Stimulated activated CD8-positive, alpha-beta memory T cell treated with anti-CD3 and anti-CD28 coated beads, Interleukin-12 subunit alpha, Interleukin-12 subunit beta, amount 100 ng/mL, for 1 hour (primary cell): ENCODE results near the gene SNAPC4.

Source experiments
- DNase-seq: peaks from one replicate; pipeline ENCODE4 v3.0.0-alpha.2; 2020; ENCODE audit warnings: low read depth

Gene SNAPC4

DNA sequence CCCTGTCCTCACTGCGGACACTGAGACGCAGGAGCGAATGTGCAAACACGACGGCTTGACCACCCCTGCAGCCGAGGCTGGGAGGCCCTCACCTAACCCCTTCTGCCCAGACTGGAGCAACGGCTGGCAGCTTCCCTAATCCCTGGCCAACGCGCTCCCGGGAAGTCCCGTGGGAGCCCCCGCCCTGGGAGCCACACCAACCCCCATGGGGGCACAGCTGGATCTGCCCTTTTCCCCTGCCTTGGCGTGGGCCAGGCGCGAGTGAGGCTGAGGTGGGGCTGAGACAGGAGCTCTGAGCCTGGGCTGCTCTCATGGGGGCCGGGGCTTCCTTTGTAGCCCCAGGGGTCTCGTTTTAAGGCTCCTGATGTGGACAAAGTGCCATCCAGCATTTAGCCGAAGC lies 31.8 kb downstream of the SNAPC4 start:
- no peak for DNase-seq

DNA sequence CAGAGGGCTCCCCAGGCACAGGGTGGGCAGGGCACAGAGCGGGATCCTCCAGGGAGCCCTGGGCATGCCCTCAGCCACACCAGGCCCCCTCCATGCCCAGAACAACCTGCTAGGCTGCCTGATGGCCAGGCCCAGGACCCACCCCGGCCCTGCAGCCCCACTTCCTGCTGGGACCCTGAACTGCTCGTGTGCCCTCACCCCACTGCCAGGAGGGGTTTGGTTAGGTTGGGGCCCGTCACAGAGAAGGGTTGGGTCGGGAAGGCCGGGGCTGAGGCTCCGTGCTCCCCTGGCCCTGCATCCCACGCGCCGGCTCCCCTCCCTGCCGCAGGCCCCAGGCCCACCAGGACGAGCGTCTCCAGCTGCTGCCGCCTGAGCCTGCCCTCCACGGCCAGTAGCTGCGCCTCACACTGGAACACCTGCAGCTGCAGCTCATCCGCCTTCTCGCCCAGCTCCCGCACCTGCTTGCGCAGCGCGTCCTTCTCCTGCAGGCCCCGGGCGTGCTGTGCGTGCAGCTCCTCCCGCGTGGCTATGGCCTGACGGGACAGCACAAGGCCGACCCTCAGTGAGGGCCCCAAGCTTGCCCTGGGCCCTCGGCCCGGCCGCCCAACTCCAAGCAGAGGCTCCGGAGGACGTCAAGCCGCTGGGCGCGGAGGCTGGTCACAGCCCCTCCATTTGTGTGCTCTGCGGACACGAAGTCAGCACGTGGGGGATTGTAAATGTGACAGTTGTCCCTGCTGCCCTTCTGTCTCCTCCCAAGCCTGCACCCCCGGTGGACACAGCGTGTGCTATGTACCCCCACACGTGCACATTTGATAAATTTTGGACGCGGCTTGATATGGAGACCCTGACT lies 32.4 kb downstream of the SNAPC4 start:
- DNase-seq = no peak

DNA sequence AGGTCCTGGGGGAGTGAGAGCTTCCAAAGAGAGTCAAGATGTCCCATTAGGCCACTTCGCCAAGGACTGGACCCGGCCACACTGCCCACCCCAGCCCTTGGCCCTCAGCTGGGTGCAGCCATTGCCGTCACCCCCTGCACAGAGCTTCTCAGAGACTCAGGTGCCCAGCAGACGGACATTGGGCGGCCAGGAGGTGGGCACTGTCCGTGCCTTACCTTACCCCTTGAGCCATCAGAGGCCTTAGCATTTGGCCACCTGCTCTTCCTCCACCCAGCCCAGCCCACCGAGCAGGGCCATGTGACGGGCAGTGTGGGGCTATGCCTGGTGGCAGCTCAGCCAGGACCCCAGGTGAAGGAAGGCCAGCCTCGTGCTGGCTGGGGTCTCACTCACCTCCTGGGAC lies 33.1 kb downstream of the SNAPC4 start:
- DNase-seq = no peak

DNA sequence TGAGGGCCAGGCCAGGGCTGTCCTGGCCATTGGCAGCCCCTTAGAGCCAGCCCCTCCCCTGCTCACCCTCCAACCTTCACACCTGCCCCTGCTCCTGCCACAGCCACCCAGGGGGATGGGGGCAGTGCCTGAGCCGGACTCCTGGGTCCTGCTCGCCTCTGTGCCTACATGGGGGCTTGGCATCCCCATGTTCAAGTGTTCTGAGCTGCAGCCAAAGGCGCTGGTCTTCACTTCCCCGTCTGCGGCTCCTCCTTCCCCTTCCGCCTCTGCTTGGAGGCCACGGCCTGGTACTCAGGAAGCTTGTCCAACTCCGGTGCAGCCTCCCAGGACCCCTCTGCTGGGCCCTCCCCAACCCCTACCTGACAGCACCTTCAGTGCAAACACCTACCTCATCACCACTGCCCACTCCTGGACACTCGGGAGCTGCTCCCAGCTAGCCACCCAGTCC lies 34.2 kb downstream of the SNAPC4 start:
- no peak for DNase-seq

DNA sequence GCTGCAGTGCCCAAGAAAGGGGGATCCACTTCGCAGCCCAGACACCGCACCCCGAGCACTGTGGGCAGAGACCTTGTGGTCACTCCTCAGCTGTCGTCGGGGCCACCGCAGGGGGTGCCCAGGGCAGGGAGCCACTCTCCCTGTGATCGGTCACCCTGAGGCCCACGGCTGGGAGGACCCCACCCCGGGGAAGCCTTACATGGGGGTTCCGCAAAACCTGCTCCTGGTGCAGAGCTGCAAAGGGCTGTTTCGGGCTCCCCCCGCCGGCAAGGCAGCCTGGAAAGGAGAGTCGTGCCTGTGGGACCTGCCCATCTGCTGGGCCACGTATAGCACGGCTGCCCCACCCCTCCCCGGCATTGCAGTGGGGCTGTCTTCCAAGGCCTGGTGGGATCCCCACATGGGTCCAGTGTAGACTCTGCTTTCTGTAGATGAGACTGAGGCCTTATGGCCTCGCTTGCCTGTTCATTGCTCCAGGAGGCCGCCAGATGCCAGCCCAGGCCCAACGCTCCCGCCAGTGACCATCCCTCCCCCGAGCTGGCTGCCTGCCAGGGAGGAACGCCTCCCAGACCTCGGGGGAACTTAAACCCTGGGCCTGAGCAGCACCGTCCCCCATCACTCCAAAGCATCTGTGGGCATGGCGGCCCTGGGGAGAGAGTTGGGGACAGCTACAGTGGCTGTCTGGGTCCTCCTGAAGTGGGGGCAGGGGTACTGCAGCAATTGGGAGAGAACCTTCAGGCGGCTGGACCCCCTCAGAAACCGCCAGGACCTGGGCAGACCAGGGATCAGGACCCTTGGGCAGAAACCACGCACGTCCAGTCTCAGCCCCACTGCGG lies 34.8 kb downstream of the SNAPC4 start:
- DNase-seq = no peak

DNA sequence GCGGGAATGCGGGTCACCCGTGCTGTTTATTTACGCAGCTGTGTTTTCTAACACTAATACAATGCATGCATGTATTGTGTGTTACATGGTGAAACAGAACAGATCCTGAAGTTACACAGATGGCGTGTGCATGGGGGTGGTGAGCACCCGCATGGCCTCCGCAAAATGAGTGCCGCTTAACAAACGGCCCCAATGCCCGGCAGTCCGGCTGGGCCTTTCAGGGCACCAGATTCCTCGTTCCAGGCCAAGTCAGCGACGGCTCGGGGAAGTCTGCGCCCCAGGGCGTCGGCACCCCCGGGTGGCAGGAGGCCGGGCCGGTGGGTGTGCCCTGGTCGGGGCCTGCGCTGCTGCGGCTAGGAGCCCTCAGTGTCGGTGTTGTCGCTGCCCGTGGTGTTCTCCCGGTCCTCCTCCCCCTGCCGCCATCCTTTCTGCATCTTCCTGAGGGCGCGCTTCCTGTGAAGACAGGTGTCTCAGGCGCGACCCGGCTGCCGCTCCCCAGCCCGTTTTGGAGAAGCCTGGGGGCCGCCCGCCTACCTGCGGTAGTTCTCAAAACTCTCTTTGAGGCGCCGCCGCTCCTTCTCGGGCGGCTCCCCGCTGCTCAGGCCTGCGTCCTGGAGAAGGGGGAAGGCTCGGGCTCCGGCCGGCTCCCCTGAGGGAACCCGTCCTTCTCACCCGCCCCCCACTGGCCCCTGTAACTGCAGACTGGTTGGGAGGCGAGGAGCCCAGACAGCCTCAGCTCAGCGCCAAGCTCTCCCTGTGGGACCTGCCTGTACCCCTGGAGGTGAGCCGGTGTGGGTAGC lies 35.8 kb downstream of the SNAPC4 start:
- no peak for DNase-seq

DNA sequence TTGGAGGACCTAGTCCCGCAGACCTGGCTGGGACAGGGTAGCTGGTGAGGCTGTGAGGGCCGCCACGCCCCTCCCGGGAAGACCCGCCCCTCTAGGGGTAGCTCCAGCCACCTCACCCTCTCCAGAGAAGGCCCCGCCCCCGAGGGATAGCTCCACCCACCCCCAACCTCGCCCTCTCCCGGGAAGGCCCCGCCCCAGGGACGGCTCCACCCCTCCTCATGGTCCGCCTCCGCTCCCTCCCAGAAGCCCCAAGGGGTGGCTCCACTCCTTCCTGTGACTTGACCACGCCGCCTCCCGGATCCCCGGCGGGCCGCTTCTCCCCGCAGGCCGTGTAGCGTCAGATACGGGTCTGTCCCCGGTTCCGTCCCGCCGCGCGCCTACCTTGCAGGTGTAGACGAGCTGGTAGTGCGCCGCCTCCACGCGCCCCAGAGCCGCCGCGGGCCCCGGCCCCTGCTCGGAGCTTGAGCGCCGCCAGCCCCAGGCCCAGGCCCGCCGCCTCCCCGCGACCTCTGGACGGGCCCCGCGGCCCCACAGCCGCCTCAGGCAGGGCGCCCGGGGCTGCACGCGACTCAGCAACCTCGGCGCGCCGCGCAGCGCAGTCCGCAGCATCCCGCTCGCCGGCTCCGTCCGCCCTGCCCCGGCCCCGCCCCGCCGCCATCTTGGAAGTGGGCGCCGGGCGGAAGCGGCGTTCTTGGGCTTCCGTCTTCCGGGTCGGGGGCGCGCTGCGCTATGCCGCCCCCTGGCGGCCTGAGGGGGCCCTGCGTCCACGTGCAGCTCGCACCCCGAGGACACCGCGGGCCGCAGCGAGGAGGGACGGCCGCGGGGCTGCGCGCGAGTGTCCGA lies 36.6 kb downstream of the SNAPC4 start, which contains the start of gene DNLZ:
Gene DNLZ (minus strand): TSS at position 639 of the 843 bp plus-strand sequence. CDS start 30 bp downstream, at position 609.
- peak; percentile 90 for DNase-seq

DNA sequence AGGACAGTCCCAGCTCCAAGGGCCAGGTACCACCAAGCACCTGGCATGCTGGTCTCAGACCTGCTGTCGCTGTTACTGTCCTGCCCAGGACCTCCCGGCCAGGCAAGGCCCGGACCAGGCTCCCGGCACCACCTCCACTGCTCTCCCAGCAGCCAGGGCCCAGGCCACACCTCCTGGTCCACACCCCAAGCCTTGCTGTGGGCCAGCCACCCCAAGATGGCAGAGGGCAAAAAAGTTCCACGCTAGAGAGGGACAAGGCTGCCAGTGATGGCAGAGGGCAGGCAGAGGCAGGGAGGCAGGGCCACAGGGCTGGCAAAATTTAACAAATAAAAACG lies 37.6 kb downstream of the SNAPC4 start:
- no peak for DNase-seq

DNA sequence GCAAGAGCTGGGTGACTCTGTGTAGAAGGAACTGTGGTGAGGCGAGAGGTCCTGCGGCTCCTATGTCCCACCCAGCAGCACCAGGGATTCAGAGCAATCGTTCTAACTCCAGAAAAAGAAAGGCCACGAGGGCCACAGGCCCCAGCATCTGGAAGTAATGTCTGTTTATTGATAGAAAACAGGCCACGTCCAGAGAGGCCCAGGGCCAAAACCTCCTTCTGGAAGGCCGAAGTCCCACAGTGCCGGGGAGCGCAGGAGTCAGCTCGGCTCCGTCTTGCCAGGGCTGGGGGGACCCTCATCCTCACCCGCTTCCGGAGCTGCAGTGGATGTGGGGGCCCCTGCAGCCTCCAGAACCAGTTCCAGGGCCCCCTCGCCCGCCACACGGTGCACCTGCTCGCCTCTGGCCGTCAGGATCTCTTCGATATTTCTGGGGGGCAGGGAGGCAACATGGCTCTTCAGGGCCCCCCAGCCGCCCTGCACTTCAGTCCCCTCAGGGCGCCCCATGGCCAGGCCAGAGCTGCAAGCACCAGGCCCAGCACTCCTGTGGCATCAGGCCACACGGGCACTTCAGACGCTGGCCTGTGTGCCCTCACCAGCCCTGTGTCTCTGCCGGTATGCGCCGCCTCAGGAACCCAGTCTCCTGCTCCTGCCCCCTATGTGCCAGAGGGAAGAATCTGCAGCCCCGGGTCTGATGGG lies 38.1 kb downstream of the SNAPC4 start:
- no peak for DNase-seq

DNA sequence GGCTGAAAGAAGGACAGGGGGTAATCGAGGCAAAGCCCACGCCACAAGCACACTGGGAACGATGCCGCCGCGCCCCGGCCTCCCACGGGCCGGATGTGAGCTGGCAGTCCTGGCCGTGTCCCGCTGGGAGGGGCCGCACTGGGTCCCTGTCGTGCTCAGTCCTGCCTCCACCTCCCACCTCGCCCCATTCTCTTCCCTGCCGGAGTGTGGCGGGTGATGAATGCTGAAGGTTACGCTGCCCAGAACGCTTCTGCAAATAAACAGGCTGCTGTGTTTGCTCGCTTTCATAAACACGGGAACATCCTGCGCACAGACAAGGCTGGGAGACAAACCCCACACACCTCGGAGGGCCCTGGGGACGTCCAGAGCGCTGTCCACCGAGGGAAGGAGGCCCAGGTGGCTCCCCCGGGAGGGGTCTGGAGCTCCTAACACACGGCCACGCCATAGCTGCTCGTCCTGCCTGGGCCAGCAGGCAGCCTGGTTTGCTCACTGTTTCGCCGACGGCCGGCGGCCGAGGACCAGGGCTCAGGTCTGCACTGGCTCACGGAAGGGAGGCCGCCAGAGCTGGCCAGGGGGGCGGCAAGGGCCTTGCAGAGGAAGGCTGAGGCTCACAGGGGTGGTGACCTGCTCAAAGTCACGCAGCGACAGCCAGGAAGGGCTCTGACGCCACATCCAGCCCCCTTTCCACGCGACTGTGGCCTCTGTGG lies 38.8 kb downstream of the SNAPC4 start:
- no peak for DNase-seq

DNA sequence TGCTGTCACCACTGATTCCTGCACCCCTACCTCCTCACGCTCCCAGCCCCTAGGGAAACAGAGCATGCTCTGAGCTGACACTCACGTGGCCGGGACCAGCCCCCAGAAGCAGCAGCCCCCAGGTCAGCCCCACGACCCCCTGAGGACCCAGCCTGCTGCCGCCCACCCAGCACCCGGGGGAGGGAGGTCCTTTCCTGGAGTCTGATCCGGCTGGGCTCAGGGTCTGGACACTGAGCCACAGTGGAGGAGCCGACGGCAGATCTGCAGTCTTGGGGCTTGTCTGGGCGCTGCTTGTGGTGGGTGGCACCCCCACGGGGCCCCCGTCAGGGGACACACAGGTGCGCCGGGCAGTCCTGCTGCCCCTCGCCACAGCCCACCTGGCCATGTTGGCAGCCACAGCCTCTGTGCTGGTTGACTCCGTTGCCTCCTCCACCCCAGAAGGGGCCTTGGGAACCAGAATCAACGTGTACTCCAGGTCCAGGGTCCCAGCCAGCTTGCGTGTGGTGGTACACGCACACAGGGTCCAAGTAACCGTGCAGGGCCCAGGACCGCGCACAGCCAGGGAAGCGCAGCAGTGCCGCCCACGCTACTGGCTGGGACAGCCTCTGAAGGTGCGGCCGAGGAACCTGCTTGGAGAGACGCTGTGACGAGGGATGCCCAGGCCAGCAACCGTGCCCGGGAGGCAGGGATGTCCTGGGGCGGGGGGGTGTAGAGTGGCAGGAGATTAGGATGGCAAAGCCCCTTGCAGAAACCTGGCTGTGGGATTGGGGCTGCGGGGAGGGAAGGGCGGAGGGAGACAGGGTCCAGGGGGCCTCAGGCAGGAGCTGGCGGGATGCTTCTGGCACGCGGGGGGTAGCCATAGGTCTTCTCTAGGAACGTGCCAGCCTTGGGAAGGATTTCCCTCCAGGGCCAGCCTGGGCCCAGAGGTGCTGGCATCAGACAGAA lies 39.9 kb downstream of the SNAPC4 start:
- no peak for DNase-seq

DNA sequence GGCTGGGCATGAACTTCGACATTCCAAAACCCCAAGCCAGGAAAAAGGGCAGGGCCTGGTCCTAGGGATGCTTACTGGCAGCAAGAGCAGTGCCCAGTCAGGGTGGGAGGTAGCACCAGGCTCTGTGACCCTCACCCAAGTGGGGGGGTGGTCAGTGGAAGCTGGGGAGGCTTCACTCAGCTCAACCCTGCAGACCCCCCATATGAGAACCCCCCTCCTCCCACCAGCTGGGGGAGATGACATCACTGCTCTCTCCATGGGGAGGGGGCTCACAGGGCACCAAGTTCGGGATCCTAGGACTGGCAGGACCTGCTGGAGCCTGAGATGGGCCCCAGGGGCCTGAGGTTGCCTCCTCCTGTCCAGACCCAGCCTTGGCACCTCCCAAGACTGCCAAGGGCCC lies 41.1 kb downstream of the SNAPC4 start:
- DNase-seq = no peak

DNA sequence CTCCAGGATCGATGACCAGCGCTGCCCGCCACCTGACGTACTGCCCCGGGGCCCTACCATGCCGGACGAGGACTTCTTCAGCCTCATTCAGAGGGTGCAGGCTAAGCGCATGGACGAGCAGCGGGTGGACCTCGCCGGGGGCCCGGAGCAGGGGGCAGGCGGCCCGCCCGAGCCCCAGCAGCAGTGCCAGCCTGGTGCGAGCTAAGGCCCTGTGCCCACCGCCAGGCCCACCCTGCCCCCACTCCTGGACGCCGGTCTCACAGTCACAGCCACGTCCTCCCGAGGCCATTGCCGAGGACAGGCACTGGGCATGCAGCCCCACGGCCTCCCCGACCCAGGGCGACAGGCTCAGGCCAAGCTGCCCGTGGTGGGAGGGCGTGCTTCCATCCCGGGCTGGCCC lies 42.0 kb downstream of the SNAPC4 start:
- DNase-seq = no peak

DNA sequence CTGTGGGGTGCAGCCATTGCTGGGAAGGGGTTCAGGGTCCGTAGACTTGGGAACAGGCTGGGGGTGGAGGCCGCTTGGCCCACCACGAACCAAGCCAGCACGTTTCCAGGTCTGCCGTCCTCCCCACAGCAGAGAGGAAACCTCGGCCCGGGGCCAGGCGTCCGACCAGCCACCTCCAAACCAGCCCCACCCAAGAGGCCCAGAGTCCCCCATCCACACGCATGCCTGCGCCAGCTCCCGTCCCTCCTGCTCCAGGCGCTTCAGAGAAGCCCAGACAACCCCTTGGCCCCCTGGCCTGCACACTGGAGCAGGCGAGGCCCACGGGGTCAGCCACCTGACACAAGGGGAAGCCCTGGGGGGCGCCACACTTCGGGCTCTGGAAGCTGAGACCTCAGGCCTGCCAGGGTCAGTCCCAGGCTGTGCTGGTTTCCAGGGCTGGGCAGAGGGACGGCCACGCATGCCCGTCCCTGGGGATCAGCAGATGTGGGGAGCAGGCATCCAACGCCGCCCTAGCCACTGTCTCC lies 42.7 kb downstream of the SNAPC4 start:
- DNase-seq = no peak

DNA sequence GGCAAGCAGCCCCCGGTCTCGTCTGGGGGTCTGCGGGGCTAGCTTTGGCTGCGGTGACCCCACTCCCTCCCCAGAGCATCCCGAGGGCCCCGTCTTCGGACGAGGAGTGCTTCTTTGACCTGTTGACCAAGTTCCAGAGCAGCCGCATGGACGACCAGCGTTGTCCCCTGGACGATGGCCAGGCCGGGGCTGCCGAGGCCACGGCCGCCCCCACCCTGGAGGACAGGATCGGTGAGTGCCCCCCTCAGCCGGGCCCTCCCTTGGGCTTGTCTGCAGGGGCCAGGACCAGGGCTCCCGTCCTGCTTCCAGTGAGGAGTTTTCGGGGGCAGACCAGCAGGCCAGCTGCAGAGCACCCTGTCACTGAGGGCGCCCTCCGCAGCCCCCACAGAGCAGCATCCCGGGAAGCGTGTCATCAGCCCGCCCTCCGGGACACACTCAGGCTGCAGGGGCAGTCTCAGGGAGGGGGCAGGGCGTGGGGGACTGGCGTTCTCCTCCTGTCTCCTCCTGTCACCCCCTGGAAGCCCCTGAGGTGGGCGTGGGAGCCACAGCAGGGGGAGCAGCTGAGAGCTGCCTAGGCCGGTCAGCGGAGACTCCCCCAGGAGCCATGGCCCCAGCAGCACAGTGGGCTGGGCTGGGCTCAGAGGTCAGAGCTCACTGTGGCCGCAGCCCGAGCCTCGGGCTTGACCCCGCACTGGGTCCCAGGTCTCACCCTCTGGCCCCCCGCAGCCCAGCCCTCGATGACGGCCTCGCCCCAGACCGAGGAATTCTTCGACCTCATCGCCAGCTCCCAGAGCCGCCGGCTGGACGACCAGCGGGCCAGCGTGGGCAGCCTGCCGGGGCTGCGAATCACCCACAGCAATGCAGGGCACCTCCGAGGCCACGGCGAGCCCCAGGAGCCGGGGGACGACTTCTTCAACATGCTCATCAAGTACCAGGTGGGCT lies 44.1 kb downstream of the SNAPC4 start:
- no peak for DNase-seq

DNA sequence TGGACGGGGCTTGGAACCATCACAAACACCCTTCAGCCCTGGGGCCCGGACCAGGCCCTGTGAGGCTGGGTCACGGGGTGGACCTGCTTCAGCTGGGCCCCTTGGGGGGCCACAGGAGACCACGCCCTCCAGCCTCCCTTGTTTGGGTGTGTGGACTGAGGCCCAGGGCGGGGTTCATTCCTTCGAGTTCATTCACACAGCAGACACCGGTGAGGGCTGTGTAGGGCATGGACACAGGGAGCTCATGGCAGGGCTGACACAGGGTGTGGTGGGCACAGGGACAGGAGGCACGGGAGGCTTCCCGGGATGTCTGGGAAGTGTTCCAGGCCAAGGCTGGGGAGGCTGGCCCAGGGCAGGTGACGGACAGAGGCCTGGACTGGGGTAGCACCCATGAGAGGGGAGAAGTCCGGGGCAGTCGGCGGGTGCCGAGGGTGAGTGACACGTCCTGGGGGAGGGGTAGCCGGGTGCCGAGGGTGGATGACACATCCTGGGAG lies 45.3 kb downstream of the SNAPC4 start:
- DNase-seq = no peak

DNA sequence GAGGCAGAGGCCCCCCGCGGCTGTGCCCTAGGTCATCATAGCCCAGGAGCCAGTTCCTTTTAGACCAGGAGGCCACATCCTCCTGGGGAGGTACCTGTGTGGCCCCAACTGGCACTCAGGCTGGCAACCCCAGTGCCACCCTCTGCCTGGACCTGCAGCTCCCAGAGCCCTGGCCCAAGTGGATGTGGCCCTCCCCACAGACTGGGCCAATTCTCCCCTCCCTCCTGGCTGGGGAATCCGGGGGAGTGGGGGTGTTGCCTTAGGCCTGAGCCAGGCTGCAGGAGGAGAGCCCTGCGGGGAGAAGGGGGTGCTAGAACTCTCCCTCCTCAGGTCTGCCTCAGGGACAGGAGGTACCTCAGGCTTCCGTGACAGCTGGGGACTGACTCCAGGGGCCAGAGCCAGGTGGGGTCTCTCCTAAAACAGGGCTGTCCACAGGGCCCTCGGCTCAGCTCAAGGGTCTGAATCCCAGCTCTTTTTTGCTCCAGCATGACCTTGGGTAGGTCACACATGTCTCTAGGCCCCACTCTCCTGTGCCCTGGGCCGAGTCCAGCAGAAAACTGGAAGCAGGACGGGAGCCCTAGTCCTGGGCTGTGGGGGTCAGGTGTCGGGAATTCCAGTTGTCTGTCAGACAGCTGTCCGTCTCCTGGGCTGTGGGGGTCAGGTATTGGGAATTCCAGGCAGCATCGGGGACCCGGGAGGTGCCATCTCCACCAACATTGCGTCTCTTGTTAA lies 46.0 kb downstream of the SNAPC4 start:
- DNase-seq = no peak
